Sigmoid colon (tissue), 7 donors: ENCODE data around the gene SPEN. TPM values are rescaled to one million over a fixed set of nuclear protein-coding genes. Genes with fewer than 3 reads are reported as not detected.

ENCODE experiments used
- DNase-seq: peaks from one replicate; pipeline ENCODE4 v3.0.0-alpha.2; 2019
- H3K27ac ChIP-seq, 4 donors: fragments of 200-600 bp; sonication (generic); one replicate each; pipeline ENCODE4 v1.5.1; 2016 to 2019; ENCODE audit warnings: mild to moderate bottlenecking in 1 of 4
- H3K27me3 ChIP-seq, 3 donors: fragments of 200-600 bp; sonication (generic); one replicate each; pipeline ENCODE4 v1.5.1; 2019; ENCODE audit warnings: mild to moderate bottlenecking in 1 of 3
- H3K36me3 ChIP-seq, 4 donors: fragments of 200-600 bp; sonication (generic); one replicate each; pipeline ENCODE4 v1.5.1; 2016 to 2019
- H3K4me1 ChIP-seq, 4 donors: fragments of 200-600 bp; sonication (generic); one replicate each; pipeline ENCODE4 v1.5.1; 2017 to 2019
- H3K4me3 ChIP-seq, 4 donors: fragments of 200-600 bp; sonication (generic); one replicate each; pipeline ENCODE4 v1.5.1; 2017 to 2019; ENCODE audit warnings: mild to moderate bottlenecking in 2 of 4, moderate library complexity in 1 of 4
- H3K9me3 ChIP-seq, 4 donors: fragments of 200-600 bp in 3 of 4; sonication (generic) in 3 of 4; one replicate each; pipeline versions ENCODE4 v1.5.1 to v1.6.1; 2013 to 2019
- CTCF ChIP-seq, 4 experiments: fragments of 450-650 bp in 3 of 4; fragments of 200-600 bp in 1 of 4; IDR thresholded peaks; one replicate each; pipeline ENCODE4 v1.5.1; 2016 to 2019; ENCODE audit warnings: antibody characterized with exemption in 4 of 4, mild to moderate bottlenecking in 3 of 4, moderate library complexity in 2 of 4
- EP300 ChIP-seq, 4 donors: sonication (generic); formaldehyde crosslinking; IDR thresholded peaks; one replicate each; pipeline ENCODE4 v1.6.1; 2017; ENCODE audit warnings: antibody characterized with exemption in 4 of 4
- POLR2A ChIP-seq, 2 donors: fragments of 450-650 bp; IDR thresholded peaks; one replicate each; pipeline ENCODE4 v1.6.1; 2016; ENCODE audit warnings: antibody characterized with exemption in 2 of 2, mild to moderate bottlenecking in 2 of 2, moderate library complexity in 2 of 2
- POLR2AphosphoS5 ChIP-seq, 4 donors: sonication (generic); formaldehyde crosslinking; IDR thresholded peaks; one replicate each; pipeline ENCODE4 v1.6.1; 2017; ENCODE audit warnings: antibody characterized with exemption in 4 of 4
- WGBS, 2 donors: extraction: QIAGEN DNeasy Blood & Tissue Kit; methylation state at CpG; one replicate each; pipeline ENCODE4 v1.1.7; 2013; 5-methylcytosine and 5-hydroxymethylcytosine counted together
- intact Hi-C: fragments of 100-400 bp; cut with DNase I; formaldehyde crosslinking; loops from one replicate; pipeline ENCODE4 v1.15.1; 2023
- polyA plus RNA-seq, 3 donors: library from polyadenylated mRNA; stranded (reverse); fragments of 200-250 nt; gene quantifications; one replicate each; pipeline ENCODE4 v1.2.3, GENCODE V29; 2013
- total RNA-seq, 4 donors: library from RNA; depleted of rRNA; stranded (reverse); fragments of >200 nt; gene quantifications; one replicate each; pipeline ENCODE4 v1.1.0, GENCODE V29; 2016
- donor health status: healthy with polysubstance abuse.
- donor health status: Bipolar disorder and iron deficiency.
- donor health status: healthy.

Gene SPEN
- total and polyA plus RNA-seq, 7 donors = 7.4 to 38.5 (median 20.7) TPM

- H3K36me3 ChIP-seq = no peaks in the 10 kb centered on the region
- H3K27me3 ChIP-seq = no peaks in the 10 kb centered on the region
- TF ChIP-seq CTCF (IDR thresholded peaks at IDR 0.05) (no peak), POLR2AphosphoS5 (IDR thresholded peaks at IDR 0.05) (no peak), POLR2A (IDR thresholded peaks at IDR 0.05) (no peak), EP300 (IDR thresholded peaks at IDR 0.05) (no peak)
- no peak for DNase-seq
- H3K9me3 ChIP-seq = no peaks in the 10 kb centered on the region
- 68 to 79% methylated on average over 1 of the region's 1 CpG for WGBS, 2 donors
- intact Hi-C loops = no loop called here
- H3K27ac ChIP-seq = no peak overlapping the region
- H3K4me1 ChIP-seq = no peaks in the 10 kb centered on the region
- H3K4me3 ChIP-seq = no peak overlapping the region
Measured at GRCh38 chr1:15808955-15809354, 38.6 kb upstream of the SPEN start.

- no peaks in the 10 kb centered on the region for H3K9me3 ChIP-seq
- no peaks in the 10 kb centered on the region for H3K36me3 ChIP-seq
- no peak for TF ChIP-seq POLR2A (IDR thresholded peaks at IDR 0.05)
- TF ChIP-seq POLR2AphosphoS5 (IDR thresholded peaks at IDR 0.05) = peak in 1 of 4 donors; percentile 13
- H3K4me1 ChIP-seq = no peaks in the 10 kb centered on the region
- no peak for DNase-seq
- no peaks in the 10 kb centered on the region for H3K27me3 ChIP-seq
- no peak overlapping the region for H3K27ac ChIP-seq
- intact Hi-C loops = no loop called here
- 80% methylated on average over 1 of the region's 1 CpG for WGBS, 2 donors
- no peak overlapping the region for H3K4me3 ChIP-seq
Measured at GRCh38 chr1:15810073-15810472, 37.4 kb upstream of the SPEN start.

- DNase-seq = no peak
Measured at GRCh38 chr1:15816674-15817073, 30.8 kb upstream of the SPEN start.

GRCh38 chr1:15820478-15820877 is 27.0 kb upstream of the SPEN start:
- H3K9me3 ChIP-seq = no peaks in the 10 kb centered on the region
- H3K36me3 ChIP-seq = no peaks in the 10 kb centered on the region
- intact Hi-C loops = loop anchor here (5.0 kb wide), 1 partner anchor 92 kb away; no protein-coding TSS in a partner anchor
- TF ChIP-seq CTCF (IDR thresholded peaks at IDR 0.05) = no peak
- no peak for TF ChIP-seq EP300 (IDR thresholded peaks at IDR 0.05)
- TF ChIP-seq POLR2AphosphoS5 (IDR thresholded peaks at IDR 0.05) = no peak
- no peak for TF ChIP-seq POLR2A (IDR thresholded peaks at IDR 0.05)
- no peak for DNase-seq
- peaks cover 0 to 8% (median 0%) of the 10 kb centered on the region in 4 donors for H3K4me1 ChIP-seq
- H3K27ac ChIP-seq = no peak overlapping the region
- 96% methylated on average over 3 of the region's 3 CpGs for WGBS, 2 donors
- H3K27me3 ChIP-seq = no peaks in the 10 kb centered on the region
- no peak overlapping the region for H3K4me3 ChIP-seq

More at GRCh38 chr1:15816674-15817073, 30.8 kb upstream of the SPEN start:
- Histone ChIP-seq H3K9me3 (no peaks in the 10 kb centered on the region), H3K27me3 (no peaks in the 10 kb centered on the region), H3K36me3 (no peaks in the 10 kb centered on the region), H3K27ac (no peak overlapping the region), H3K4me3 (no peak overlapping the region), H3K4me1 (peaks cover 0 to 7% (median 0%) of the 10 kb centered on the region in 4 donors)
- TF ChIP-seq CTCF (IDR thresholded peaks at IDR 0.05) (no peak), POLR2AphosphoS5 (IDR thresholded peaks at IDR 0.05) (no peak), POLR2A (IDR thresholded peaks at IDR 0.05) (no peak), EP300 (IDR thresholded peaks at IDR 0.05) (no peak)
- intact Hi-C loops = loop anchor here (5.0 kb wide), 1 partner anchor 191 kb away; no protein-coding TSS in a partner anchor
- 91% methylated on average over 5 of the region's 5 CpGs for WGBS, 2 donors

GRCh38 chr1:15825800-15826199 is 21.7 kb upstream of the SPEN start:
- H3K27ac ChIP-seq = peak overlapping the region in 2 of 4 donors; percentile 20 to 31
- no peak for DNase-seq
- intact Hi-C loops = no loop called here

More at GRCh38 chr1:15825800-15826199, 21.7 kb upstream of the SPEN start:
- H3K4me3 ChIP-seq = no peak overlapping the region
- H3K36me3 ChIP-seq = no peaks in the 10 kb centered on the region
- peaks cover 0 to 19% (median 0%) of the 10 kb centered on the region in 4 donors for H3K4me1 ChIP-seq
- TF ChIP-seq POLR2A (IDR thresholded peaks at IDR 0.05) (no peak), CTCF (IDR thresholded peaks at IDR 0.05) (no peak), EP300 (IDR thresholded peaks at IDR 0.05) (no peak), POLR2AphosphoS5 (IDR thresholded peaks at IDR 0.05) (no peak)
- H3K9me3 ChIP-seq = no peaks in the 10 kb centered on the region
- no peaks in the 10 kb centered on the region for H3K27me3 ChIP-seq
